IMR-90 (cell line): Measurements from ENCODE around the gene IL36G. TPM values are rescaled to one million over a fixed set of nuclear protein-coding genes. Genes with fewer than 3 reads are reported as not detected.

Experiments
- ATAC-seq: fragments of 200-7000 bp; cut with Tn5 transposase; 2 replicates; pipeline ENCODE4 v1.9.1; 2020; ENCODE audit warnings: low read depth, mild to moderate bottlenecking, moderate library complexity
- BruUV-seq: library from RNA; stranded (reverse); fragments of 400-500 nt; replicated peaks from 2 replicates; lab custom pipeline; 2021; lab: Mats Ljungman, UMichigan
- CTCF ChIA-PET: fragments of 300-600 bp; formaldehyde crosslinking; extraction: SDS; loops from one replicate; lab custom pipeline; 2021; ENCODE audit warnings: antibody characterized with exemption; lab: Yijun Ruan, JAX
- POLR2A ChIA-PET: fragments of 300-600 bp; sonication (Branson Sonifier 250); formaldehyde crosslinking; loops from one replicate; lab custom pipeline; 2022; ENCODE audit warnings: antibody characterized with exemption; ENCODE audit not compliant: unreplicated experiment; lab: Charles Lee
- DNase-seq: peaks from one replicate; pipeline ENCODE4 v3.0.0; 2013
- H2AFZ ChIP-seq: replicated peaks from 2 replicates; pipeline ENCODE3; 2013; ENCODE audit warnings: low read length, mild to moderate bottlenecking; ENCODE audit not compliant: poor library complexity
- H2AK5ac ChIP-seq: 2 replicates; pipeline ENCODE4 v1.6.1; 2013; ENCODE audit warnings: low read depth, low read length, inconsistent platforms
- H2AK9ac ChIP-seq: replicated peaks from 2 replicates; pipeline ENCODE3; 2013; ENCODE audit warnings: mild to moderate bottlenecking, low read depth, low read length, moderate library complexity; ENCODE audit not compliant: poor library complexity
- H2BK120ac ChIP-seq: 2 replicates; pipeline ENCODE4 v1.6.1; 2013; ENCODE audit warnings: low read depth, low read length, inconsistent platforms
- H2BK15ac ChIP-seq: 3 replicates; pipeline ENCODE4 v1.6.1; 2013; ENCODE audit warnings: low read depth, low read length, inconsistent platforms
- H2BK20ac ChIP-seq: 2 replicates; pipeline ENCODE4 v1.6.1; 2013; ENCODE audit warnings: low read depth, mild to moderate bottlenecking, inconsistent platforms, low read length, moderate library complexity
- H2BK5ac ChIP-seq: 2 replicates; pipeline ENCODE4 v1.6.1; 2013; ENCODE audit warnings: mild to moderate bottlenecking, low read depth, low read length, inconsistent platforms; ENCODE audit not compliant: poor library complexity, severe bottlenecking
- H3K14ac ChIP-seq: replicated peaks from 2 replicates; pipeline ENCODE4 v1.6.1; 2013; ENCODE audit warnings: low read depth, low read length, inconsistent platforms
- H3K18ac ChIP-seq: 2 replicates; pipeline ENCODE4 v1.6.1; 2013; ENCODE audit warnings: low read depth, low read length, control low read depth
- H3K23ac ChIP-seq: 2 replicates; pipeline ENCODE4 v1.6.1; 2013; ENCODE audit warnings: low read depth, low read length, inconsistent platforms
- H3K27ac ChIP-seq: 2 replicates; pipeline ENCODE4 v1.5.1; 2013; ENCODE audit warnings: mild to moderate bottlenecking, control low read depth, low read length; ENCODE audit not compliant: insufficient read depth
- H3K27me3 ChIP-seq: 2 replicates; pipeline ENCODE4 v1.6.1; 2013; ENCODE audit warnings: low read length; ENCODE audit not compliant: control insufficient read depth, insufficient read depth
- H3K36me3 ChIP-seq: 2 replicates; pipeline ENCODE4 v1.6.1; 2013; ENCODE audit warnings: low read length, mixed read lengths; ENCODE audit not compliant: control insufficient read depth, insufficient read depth
- H3K4ac ChIP-seq: 2 replicates; pipeline ENCODE4 v1.6.1; 2013; ENCODE audit warnings: low read depth, low read length, inconsistent platforms
- H3K4me1 ChIP-seq: 2 replicates; pipeline ENCODE4 v1.6.1; 2013; ENCODE audit warnings: low read length, mixed read lengths; ENCODE audit not compliant: control insufficient read depth, insufficient read depth
- H3K4me2 ChIP-seq: 2 replicates; pipeline ENCODE4 v1.6.1; 2013; ENCODE audit warnings: low read depth, mild to moderate bottlenecking, control low read depth, low read length, moderate library complexity
- H3K4me3 ChIP-seq: 2 replicates; pipeline ENCODE4 v1.5.1; 2013; ENCODE audit warnings: low read depth, mild to moderate bottlenecking, control low read depth, low read length, moderate library complexity; ENCODE audit not compliant: insufficient read depth
- H3K56ac ChIP-seq: 2 replicates; pipeline ENCODE4 v1.6.1; 2013; ENCODE audit warnings: low read length, inconsistent platforms; ENCODE audit not compliant: insufficient read depth; ENCODE audit errors: extremely low read depth
- H3K79me1 ChIP-seq, 2 experiments: 2 replicates each; pipeline ENCODE4 v1.6.1; 2013; ENCODE audit warnings: low read length in 2 of 2, inconsistent platforms in 1 of 2, low read depth in 1 of 2
- H3K9ac ChIP-seq: 2 replicates; pipeline ENCODE4 v1.6.1; 2013; ENCODE audit warnings: low read depth, low read length, control low read depth
- H3K9me1 ChIP-seq: 2 replicates; pipeline ENCODE4 v1.6.1; 2013; ENCODE audit warnings: low read length, inconsistent platforms; ENCODE audit not compliant: insufficient read depth
- H3K9me3 ChIP-seq: 2 replicates; pipeline ENCODE4 v1.6.1; 2013; ENCODE audit warnings: low read length; ENCODE audit not compliant: control insufficient read depth, insufficient read depth
- H4K20me1 ChIP-seq: 2 replicates; pipeline ENCODE4 v1.6.1; 2013; ENCODE audit warnings: low read length, inconsistent platforms; ENCODE audit not compliant: insufficient read depth
- H4K5ac ChIP-seq: 2 replicates; pipeline ENCODE4 v1.6.1; 2013; ENCODE audit warnings: mild to moderate bottlenecking, low read depth, low read length, control low read depth
- H4K8ac ChIP-seq, 2 experiments: 2 replicates each; pipeline ENCODE4 v1.6.1; 2013; ENCODE audit warnings: low read depth in 2 of 2, low read length in 2 of 2, control low read depth in 1 of 2, inconsistent platforms in 1 of 2
- H4K91ac ChIP-seq: 2 replicates; pipeline ENCODE4 v1.6.1; 2013; ENCODE audit warnings: low read depth, low read length, inconsistent platforms; ENCODE audit not compliant: insufficient read depth
- BHLHE40 ChIP-seq: fragments of 150-350 bp; IDR thresholded peaks from 2 replicates; pipeline ENCODE4 v1.6.1; 2016; ENCODE audit warnings: mild to moderate bottlenecking, low read depth, low read length
- CEBPB ChIP-seq: IDR thresholded peaks from 2 replicates; pipeline ENCODE4 v1.6.1; 2012; ENCODE audit warnings: low read depth, low read length, improper control_type of control experiment
- CHD1 ChIP-seq: IDR thresholded peaks from 2 replicates; pipeline ENCODE4 v1.6.1; 2012; ENCODE audit warnings: low read depth, low read length, improper control_type of control experiment
- CTCF ChIP-seq: conservative IDR thresholded peaks from 2 replicates; pipeline ENCODE4 v1.5.1; 2012; ENCODE audit warnings: mild to moderate bottlenecking, low read depth, low read length, improper control_type of control experiment
- ELK1 ChIP-seq: fragments of 150-350 bp; IDR thresholded peaks from 2 replicates; pipeline ENCODE4 v1.6.1; 2016; ENCODE audit warnings: low read depth, mild to moderate bottlenecking, low read length, moderate library complexity, borderline replicate concordance
- FOS ChIP-seq: fragments of 150-350 bp; IDR thresholded peaks from 2 replicates; pipeline ENCODE4 v1.6.1; 2016; ENCODE audit warnings: low read depth, low read length
- MAFK ChIP-seq: IDR thresholded peaks from 2 replicates; pipeline ENCODE4 v1.6.1; 2012; ENCODE audit warnings: low read depth, low read length, improper control_type of control experiment
- MAZ ChIP-seq: IDR thresholded peaks from 2 replicates; pipeline ENCODE4 v1.6.1; 2012; ENCODE audit warnings: low read depth, mild to moderate bottlenecking, low read length, improper control_type of control experiment, moderate library complexity, borderline replicate concordance
- MXI1 ChIP-seq: IDR thresholded peaks from 2 replicates; pipeline ENCODE4 v1.6.1; 2012; ENCODE audit warnings: low read depth, mild to moderate bottlenecking, low read length, moderate library complexity, borderline replicate concordance
- NFE2L2 ChIP-seq: fragments of 150-350 bp; IDR thresholded peaks from 2 replicates; pipeline ENCODE4 v1.6.1; 2016; ENCODE audit warnings: low read depth, mild to moderate bottlenecking, low read length
- POLR2A ChIP-seq: IDR thresholded peaks from 2 replicates; pipeline ENCODE4 v1.6.1; 2012; ENCODE audit warnings: mild to moderate bottlenecking, low read depth, low read length
- RAD21 ChIP-seq: IDR thresholded peaks from 2 replicates; pipeline ENCODE4 v1.6.1; 2012; ENCODE audit warnings: low read length, improper control_type of control experiment
- RCOR1 ChIP-seq: IDR thresholded peaks from 2 replicates; pipeline ENCODE4 v1.6.1; 2012; ENCODE audit warnings: mild to moderate bottlenecking, low read length, improper control_type of control experiment; ENCODE audit not compliant: insufficient replicate concordance
- RFX5 ChIP-seq: IDR thresholded peaks from 2 replicates; pipeline ENCODE4 v1.8.0; 2012; ENCODE audit warnings: low read depth, mild to moderate bottlenecking, low read length, moderate library complexity
- SMC3 ChIP-seq: fragments of 150-350 bp; IDR thresholded peaks from 2 replicates; pipeline ENCODE4 v1.6.1; 2016; ENCODE audit warnings: low read depth, mild to moderate bottlenecking, antibody characterized with exemption, low read length, moderate library complexity
- WGBS, 2 experiments: methylation state at CpG; one replicate each; pipeline versions ENCODE4 v1.1.5 to v1.1.7; 2013; ENCODE audit warnings: missing lambda C conversion rate in 2 of 2; ENCODE audit not compliant: insufficient read length in 1 of 2; ENCODE audit errors: extremely low coverage in 2 of 2; 5-methylcytosine and 5-hydroxymethylcytosine counted together
- dilution Hi-C: fragments of 300-500 bp; cut with HindIII; formaldehyde crosslinking; loops from one replicate; pipeline ENCODE4 v1.14.3; 2018; ENCODE audit warnings: low sequenced_read_pairs; ENCODE audit not compliant: unreplicated experiment
- in situ Hi-C: fragments of 300-500 bp; cut with MboI; formaldehyde crosslinking; loops from 3 replicates; pipeline ENCODE4 v1.14.3; 2019; ENCODE audit warnings: low sequenced_read_pairs, inconsistent platforms, mixed read lengths
- intact Hi-C: fragments of 100-400 bp; cut with micrococcal nuclease; formaldehyde crosslinking; loops from 2 replicates; pipeline ENCODE4 v1.10.0; 2022
- polyA plus RNA-seq, 3 experiments: library from polyadenylated mRNA; depleted of rRNA; stranded (reverse); fragments of >200 nt; gene quantifications; 2 replicates each; pipeline ENCODE4 v1.2.3, GENCODE V29; 2012; ENCODE audit warnings: low replicate concordance in 1 of 3
- total RNA-seq: library from RNA; depleted of rRNA; stranded (reverse); fragments of >200 nt; gene quantifications from 2 replicates; pipeline ENCODE4 v1.2.3, GENCODE V29; 2012
- TF ChIP-seq, protein P1 (sequence below): fragments of 150-350 bp; IDR thresholded peaks from 2 replicates; pipeline ENCODE4 v1.6.1; 2017; ENCODE audit warnings: mild to moderate bottlenecking, antibody characterized with exemption, low read length, low read depth

IL36G gene
- total and polyA plus RNA-seq, 2 of the 4 experiments (the other 2 are of a cell fraction) = not detected

GRCh38 chr2:112936927-112937232 is 40.9 kb upstream of the IL36G start:
- H3K14ac ChIP-seq = no peak overlapping the region
- H3K9me3 ChIP-seq = no peaks in the 10 kb centered on the region
- H4K91ac ChIP-seq = no peak overlapping the region
- H2BK15ac ChIP-seq = no peak overlapping the region
- no peaks in the 10 kb centered on the region for H3K79me1 ChIP-seq
- H4K8ac ChIP-seq = no peak overlapping the region
- no peaks in the 10 kb centered on the region for H4K20me1 ChIP-seq
- H3K4me1 ChIP-seq = no peaks in the 10 kb centered on the region
- H3K36me3 ChIP-seq = no peaks in the 10 kb centered on the region
- H3K4me3 ChIP-seq = no peak overlapping the region
- no peak overlapping the region for H2AFZ ChIP-seq
- dilution Hi-C loops = no loop called here
- H2BK120ac ChIP-seq = no peak overlapping the region
- no peak overlapping the region for H3K9ac ChIP-seq
- no peak overlapping the region for H3K18ac ChIP-seq
- H3K27me3 ChIP-seq = peaks cover 12% of the 10 kb centered on the region
- H3K4ac ChIP-seq = no peak overlapping the region
- no CpG with 5 or more reads among the region's 2 CpGs for WGBS, 2 experiments
- no peak overlapping the region for H2BK20ac ChIP-seq
- DNase-seq = no peak
- H2AK9ac ChIP-seq = no peak overlapping the region
- no peak overlapping the region for H3K23ac ChIP-seq
- no peak overlapping the region for H3K4me2 ChIP-seq
- TF ChIP-seq MXI1 (no peak), RFX5 (no peak), NFE2L2 (no peak), MAZ (no peak), SMC3 (no peak), CEBPB (no peak), RCOR1 (no peak), POLR2A (no peak), RAD21 (no peak), MAFK (no peak), CTCF (no peak), ELK1 (no peak), CHD1 (no peak), BHLHE40 (no peak), FOS (no peak)
- TF ChIP-seq, protein P1, sequence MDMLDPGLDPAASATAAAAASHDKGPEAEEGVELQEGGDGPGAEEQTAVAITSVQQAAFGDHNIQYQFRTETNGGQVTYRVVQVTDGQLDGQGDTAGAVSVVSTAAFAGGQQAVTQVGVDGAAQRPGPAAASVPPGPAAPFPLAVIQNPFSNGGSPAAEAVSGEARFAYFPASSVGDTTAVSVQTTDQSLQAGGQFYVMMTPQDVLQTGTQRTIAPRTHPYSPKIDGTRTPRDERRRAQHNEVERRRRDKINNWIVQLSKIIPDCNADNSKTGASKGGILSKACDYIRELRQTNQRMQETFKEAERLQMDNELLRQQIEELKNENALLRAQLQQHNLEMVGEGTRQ = no peak
- intact Hi-C loops = no loop called here
- ATAC-seq = no peak
- H2AK5ac ChIP-seq = no peak overlapping the region
- in situ Hi-C loops = no loop called here
- H3K9me1 ChIP-seq = no peaks in the 10 kb centered on the region
- H3K56ac ChIP-seq = no peak overlapping the region
- ChIA-PET CTCF (no interaction called here), POLR2A (no interaction called here)
- H2BK5ac ChIP-seq = no peak overlapping the region
- no TSS peak for BruUV-seq
- no peak overlapping the region for H3K27ac ChIP-seq
- no peak overlapping the region for H4K5ac ChIP-seq
